SH-SY5Y (cell line): ENCODE data around the gene MARS1.

Experiments
- GATA2 ChIP-seq: IDR thresholded peaks from 2 replicates; pipeline ENCODE4 v1.6.1; 2011; ENCODE audit warnings: mild to moderate bottlenecking, low read depth, low read length
- GATA3 ChIP-seq: IDR thresholded peaks from 2 replicates; pipeline ENCODE4 v1.6.1; 2011; ENCODE audit warnings: low read depth, mild to moderate bottlenecking, low read length, moderate library complexity

MARS1 gene

DNA sequence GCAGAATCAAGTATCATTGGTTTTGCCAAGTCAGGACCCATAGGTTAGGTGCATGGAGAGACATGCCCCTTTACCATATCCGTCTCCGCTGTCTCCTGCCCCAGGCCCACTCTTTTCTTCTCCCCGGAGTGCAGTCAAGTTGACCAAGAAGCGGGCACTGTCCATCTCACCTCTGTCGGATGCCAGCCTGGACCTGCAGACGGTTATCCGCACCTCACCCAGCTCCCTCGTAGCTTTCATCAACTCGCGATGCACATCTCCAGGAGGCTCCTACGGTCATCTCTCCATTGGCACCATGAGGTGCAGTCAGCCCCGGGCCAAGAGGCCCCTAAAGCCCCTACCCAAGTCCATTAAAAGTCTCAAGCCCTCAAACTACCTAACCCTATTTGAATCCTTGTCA lies 23.3 kb upstream of the MARS1 start:
- TF ChIP-seq GATA3 (no peak), GATA2 (no peak)

DNA sequence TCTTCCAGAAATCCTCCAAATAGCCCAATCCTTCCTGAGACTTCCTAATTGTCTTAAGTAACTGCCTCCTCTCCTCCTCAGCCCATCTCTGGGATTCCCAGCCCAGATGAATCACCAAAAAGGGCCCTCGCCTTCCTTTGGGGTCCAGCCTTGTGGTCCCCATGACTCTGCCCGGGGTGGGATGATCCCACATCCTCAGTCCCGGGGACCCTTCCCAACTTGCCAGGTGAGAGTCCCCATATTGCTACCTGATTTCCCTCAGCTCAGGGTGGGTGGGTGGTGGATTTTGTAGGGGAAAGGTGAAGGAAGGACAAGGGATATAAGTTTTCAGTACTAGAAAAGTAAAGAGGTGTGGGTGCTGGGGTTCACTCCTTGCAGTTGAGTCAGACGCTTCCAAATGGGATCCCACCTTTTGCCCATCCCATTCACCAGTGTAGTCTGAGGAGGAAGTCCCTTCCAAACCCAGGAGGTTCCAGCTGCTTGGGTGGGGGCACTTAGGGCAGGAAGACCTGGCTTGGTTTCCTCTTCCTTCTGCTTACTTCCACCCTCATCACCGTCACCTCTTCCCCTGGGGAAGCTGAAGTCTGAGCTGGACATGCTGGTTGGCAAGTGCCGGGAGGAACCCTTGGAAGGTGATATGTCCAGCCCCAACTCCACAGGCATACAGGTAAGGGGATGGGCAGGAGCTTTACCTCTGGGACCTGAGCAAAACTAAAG lies 22.7 kb upstream of the MARS1 start:
- TF ChIP-seq GATA3 = no peak

DNA sequence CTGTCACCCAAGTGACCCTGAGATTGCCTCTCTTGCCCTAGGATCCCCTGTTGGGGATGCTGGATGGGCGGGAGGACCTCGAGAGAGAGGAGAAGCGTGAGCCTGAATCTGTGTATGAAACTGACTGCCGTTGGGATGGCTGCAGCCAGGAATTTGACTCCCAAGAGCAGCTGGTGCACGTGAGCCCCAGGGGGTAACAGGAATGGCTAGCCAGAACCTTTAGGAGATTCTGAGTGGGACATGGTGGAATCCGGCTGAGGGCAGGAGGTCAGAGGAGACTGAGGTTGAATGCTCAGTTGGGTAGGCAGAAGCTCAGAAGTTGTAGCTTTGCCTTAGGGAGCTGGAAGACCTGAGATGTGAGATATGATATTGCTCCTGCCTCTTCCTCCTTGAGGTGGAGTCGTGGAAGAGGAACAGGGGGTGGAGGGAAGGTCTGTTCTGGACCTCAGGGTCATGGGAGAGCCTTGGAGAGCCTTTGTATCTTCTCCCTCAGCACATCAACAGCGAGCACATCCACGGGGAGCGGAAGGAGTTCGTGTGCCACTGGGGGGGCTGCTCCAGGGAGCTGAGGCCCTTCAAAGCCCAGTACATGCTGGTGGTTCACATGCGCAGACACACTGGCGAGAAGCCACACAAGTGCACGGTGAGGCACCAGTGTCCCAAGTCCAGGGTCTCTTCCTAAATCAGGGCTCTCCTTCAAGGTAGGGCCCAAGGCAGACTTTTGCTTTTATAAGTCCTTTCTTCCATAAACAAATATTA lies 21.9 kb upstream of the MARS1 start:
- TF ChIP-seq GATA2 (no peak), GATA3 (no peak)

DNA sequence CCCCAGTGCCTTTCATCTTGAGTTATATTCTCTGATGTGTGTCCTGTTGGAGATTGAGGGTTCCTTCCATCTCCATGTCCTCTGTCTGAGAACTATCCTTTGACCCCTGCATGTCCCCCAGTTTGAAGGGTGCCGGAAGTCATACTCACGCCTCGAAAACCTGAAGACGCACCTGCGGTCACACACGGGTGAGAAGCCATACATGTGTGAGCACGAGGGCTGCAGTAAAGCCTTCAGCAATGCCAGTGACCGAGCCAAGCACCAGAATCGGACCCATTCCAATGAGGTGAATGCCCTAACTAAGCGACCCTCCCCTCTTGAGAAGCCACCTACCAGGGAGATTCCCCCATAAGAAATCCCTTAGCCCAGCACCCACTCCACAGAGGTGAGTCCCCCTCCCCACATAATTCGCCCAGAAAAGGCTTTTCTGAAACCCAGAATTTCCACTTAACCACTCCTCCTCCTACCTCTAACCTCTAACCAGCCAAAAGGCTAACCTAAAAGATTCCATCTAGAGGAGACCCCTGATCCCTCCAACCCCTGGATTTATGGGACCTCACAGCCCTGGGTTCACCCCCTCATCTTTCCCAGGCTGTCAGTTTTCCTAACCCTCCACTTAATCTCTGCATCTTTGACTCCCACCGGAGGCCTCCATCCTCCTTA lies 20.5 kb upstream of the MARS1 start:
- no peak for TF ChIP-seq GATA2
- no peak for TF ChIP-seq GATA3

DNA sequence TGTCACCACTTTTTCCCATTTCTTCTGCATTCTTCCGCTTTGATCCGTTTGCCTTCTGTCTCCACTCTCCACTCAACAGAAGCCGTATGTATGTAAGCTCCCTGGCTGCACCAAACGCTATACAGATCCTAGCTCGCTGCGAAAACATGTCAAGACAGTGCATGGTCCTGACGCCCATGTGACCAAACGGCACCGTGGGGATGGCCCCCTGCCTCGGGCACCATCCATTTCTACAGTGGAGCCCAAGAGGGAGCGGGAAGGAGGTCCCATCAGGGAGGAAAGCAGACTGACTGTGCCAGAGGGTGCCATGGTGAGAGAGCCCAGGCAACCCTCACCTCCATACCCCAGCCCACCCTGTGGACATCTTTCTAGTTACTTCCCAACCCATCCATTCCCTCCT lies 20.0 kb upstream of the MARS1 start:
- TF ChIP-seq GATA2 = no peak

DNA sequence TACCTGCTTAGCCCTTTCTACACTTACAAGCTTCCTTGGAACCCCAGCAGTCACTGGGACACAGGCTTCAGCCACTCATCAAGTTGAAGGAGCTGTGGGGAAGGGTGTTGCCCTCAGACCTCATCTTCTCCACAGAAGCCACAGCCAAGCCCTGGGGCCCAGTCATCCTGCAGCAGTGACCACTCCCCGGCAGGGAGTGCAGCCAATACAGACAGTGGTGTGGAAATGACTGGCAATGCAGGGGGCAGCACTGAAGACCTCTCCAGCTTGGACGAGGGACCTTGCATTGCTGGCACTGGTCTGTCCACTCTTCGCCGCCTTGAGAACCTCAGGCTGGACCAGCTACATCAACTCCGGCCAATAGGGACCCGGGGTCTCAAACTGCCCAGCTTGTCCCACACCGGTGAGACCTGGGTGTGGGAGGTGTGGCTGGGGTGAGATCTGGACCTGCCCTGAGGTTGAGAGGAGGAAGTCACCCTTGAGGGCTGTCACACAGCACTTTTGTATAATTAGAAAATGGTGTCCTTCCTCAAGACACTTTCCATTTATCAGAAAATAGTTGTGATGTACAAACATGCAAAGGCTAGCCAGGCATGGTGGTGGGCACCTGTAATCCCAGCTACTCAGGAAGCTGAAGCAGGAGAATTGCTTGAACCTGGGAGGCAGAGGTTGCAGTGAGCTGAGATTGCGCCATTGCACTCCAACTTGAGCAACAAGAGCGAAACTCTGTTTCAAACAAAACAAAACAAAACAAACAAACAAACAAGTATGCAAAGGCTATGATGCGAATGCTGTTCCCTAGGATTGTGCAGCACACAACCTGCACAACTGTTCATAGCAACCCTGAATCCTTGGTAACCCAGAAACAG lies 18.3 kb upstream of the MARS1 start:
- TF ChIP-seq GATA2 (no peak), GATA3 (no peak)

DNA sequence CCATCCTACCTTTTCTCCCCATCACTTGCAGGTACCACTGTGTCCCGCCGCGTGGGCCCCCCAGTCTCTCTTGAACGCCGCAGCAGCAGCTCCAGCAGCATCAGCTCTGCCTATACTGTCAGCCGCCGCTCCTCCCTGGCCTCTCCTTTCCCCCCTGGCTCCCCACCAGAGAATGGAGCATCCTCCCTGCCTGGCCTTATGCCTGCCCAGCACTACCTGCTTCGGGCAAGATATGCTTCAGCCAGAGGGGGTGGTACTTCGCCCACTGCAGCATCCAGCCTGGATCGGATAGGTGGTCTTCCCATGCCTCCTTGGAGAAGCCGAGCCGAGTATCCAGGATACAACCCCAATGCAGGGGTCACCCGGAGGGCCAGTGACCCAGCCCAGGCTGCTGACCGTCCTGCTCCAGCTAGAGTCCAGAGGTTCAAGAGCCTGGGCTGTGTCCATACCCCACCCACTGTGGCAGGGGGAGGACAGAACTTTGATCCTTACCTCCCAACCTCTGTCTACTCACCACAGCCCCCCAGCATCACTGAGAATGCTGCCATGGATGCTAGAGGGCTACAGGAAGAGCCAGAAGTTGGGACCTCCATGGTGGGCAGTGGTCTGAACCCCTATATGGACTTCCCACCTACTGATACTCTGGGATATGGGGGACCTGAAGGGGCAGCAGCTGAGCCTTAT lies 17.4 kb upstream of the MARS1 start:
- TF ChIP-seq GATA3 = no peak
- no peak for TF ChIP-seq GATA2

DNA sequence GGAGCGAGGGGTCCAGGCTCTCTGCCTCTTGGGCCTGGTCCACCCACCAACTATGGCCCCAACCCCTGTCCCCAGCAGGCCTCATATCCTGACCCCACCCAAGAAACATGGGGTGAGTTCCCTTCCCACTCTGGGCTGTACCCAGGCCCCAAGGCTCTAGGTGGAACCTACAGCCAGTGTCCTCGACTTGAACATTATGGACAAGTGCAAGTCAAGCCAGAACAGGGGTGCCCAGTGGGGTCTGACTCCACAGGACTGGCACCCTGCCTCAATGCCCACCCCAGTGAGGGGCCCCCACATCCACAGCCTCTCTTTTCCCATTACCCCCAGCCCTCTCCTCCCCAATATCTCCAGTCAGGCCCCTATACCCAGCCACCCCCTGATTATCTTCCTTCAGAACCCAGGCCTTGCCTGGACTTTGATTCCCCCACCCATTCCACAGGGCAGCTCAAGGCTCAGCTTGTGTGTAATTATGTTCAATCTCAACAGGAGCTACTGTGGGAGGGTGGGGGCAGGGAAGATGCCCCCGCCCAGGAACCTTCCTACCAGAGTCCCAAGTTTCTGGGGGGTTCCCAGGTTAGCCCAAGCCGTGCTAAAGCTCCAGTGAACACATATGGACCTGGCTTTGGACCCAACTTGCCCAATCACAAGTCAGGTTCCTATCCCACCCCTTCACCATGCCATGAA lies 16.8 kb upstream of the MARS1 start:
- TF ChIP-seq GATA2 (no peak), GATA3 (no peak)

DNA sequence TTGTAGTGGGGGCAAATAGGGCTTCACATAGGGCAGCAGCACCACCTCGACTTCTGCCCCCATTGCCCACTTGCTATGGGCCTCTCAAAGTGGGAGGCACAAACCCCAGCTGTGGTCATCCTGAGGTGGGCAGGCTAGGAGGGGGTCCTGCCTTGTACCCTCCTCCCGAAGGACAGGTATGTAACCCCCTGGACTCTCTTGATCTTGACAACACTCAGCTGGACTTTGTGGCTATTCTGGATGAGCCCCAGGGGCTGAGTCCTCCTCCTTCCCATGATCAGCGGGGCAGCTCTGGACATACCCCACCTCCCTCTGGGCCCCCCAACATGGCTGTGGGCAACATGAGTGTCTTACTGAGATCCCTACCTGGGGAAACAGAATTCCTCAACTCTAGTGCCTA lies 16.2 kb upstream of the MARS1 start:
- TF ChIP-seq GATA3 (no peak), GATA2 (no peak)

DNA sequence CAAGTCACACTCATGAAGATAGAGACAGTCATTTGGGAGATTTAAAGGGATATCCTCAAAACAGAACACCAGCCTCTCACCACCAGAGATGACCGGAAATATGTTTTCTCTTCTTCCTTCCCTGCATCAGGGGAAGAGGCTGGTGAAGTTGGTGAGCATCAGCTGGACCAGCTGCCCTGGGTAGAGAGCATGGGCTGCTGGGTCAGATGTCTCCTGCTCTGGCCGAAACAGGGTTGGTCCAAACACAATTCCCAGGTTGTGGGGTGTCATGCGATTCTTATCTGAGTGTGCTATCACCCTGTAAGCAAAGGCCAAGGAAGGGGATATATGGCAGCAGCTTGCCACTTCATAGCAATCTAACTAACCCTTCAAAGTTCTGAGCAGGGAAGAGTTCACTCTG lies 15.5 kb upstream of the MARS1 start:
- TF ChIP-seq GATA3 (no peak), GATA2 (no peak)

DNA sequence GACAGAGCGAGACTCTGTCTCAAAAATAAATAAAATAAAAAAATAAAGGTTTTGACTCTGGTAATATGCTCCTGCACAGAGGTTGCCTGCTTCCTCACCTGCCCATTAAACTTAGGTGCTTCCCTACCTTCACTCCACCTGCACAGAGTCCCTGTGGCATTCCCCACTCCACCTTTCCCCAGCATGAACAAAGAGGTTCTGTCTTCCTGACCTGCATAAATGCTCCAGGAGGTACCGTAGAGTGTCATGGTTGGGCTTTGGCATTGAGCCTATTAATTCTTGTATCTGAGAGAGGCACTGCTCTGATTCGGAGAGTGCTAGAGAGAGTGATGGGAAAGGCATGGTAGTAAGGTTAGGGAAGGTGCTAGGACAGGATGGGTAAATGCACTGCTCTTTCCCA lies 14.5 kb upstream of the MARS1 start:
- TF ChIP-seq GATA2 = no peak
- no peak for TF ChIP-seq GATA3

DNA sequence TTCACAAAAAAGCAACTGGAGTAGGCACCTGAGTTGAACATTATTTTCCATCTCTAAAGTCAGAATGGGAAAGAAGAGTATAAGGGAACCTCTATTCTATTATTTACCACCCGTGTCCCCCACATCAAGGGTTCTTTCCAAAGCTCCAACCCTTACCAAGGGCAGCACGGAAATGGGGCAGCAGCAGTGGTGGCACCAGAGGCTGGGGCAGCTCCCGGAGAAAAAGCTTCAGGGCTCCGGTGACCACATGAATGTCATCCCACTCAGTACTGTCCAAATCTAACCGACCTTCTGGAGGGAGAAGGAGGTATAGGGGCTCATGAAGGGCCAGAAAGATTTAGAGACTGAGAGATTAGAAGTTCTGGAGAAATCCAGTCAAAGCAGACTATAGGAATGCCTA lies 14.0 kb upstream of the MARS1 start:
- no peak for TF ChIP-seq GATA2
- no peak for TF ChIP-seq GATA3

DNA sequence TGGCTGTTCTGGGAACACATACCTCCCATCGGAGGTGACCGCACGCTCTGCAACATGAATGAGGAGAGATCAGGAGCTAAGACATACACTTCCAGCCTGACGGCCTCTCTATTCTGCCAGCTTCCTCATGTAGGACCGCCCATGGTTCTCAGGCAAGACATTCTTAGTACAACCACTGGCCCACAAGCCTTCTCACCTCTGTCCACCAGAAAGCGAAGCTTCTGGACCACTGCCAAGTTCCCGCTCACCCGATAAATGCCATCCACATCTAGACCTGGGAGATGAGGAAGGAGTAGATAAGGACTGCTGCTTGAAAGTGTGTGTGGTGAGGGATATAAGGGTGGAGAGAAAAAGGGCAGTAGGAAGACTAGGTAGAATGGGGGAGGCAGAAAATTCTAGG lies 13.4 kb upstream of the MARS1 start:
- TF ChIP-seq GATA2 (no peak), GATA3 (no peak)
